ENCODE measurements around the gene RNU6-1. TPM values are rescaled to one million over a fixed set of nuclear protein-coding genes. Genes with fewer than 3 reads are reported as not detected.

The RNU6-1 gene
- total RNA-seq, 1 experiment from 2014 or later = not detected

GRCh38 chr15:67805666-67806516 lies 34.0 kb downstream of the RNU6-1 start:
- DNase-seq (ENCODE audit: low read depth, low spot score) = no peak
- intact Hi-C loops (cut with micrococcal nuclease; ENCODE audit: unreplicated experiment) = no loop called here

GRCh38 chr15:67805008-67805665 lies 34.7 kb downstream of the RNU6-1 start:
- ChIA-PET CTCF (no interaction called here), POLR2A (no interaction called here)
- Histone ChIP-seq H3K36me3 (ENCODE audit: control insufficient read depth, insufficient read depth, low read length) (no peaks in the 10 kb centered on the region), H3K4me3 (ENCODE audit: low read depth in 2 of 2, low read length in 2 of 2) (no peak overlapping the region), H3K27ac (ENCODE audit: low read length) (no peak overlapping the region), H3K27me3 (ENCODE audit: control insufficient read depth, insufficient read depth, low read length) (no peaks in the 10 kb centered on the region), H3K4me1 (ENCODE audit: control insufficient read depth, insufficient read depth, low read length) (no peaks in the 10 kb centered on the region), H3K9me3 (ENCODE audit: control insufficient read depth, insufficient read depth, low read depth, low read length) (no peaks in the 10 kb centered on the region)
- no peak for ATAC-seq
- DNase-seq (ENCODE audit: low read depth, low spot score) = no peak
- BruUV-seq (replicated peaks) = no TSS peak
- TF ChIP-seq TCF7L2 (IDR thresholded peaks at IDR 0.05; ENCODE audit: low read depth, low read length) = no peak
- no peak for TF ChIP-seq POLR2AphosphoS5 (IDR thresholded peaks at IDR 0.05; ENCODE audit: low read depth, low read length)
- TF ChIP-seq, protein P1, sequence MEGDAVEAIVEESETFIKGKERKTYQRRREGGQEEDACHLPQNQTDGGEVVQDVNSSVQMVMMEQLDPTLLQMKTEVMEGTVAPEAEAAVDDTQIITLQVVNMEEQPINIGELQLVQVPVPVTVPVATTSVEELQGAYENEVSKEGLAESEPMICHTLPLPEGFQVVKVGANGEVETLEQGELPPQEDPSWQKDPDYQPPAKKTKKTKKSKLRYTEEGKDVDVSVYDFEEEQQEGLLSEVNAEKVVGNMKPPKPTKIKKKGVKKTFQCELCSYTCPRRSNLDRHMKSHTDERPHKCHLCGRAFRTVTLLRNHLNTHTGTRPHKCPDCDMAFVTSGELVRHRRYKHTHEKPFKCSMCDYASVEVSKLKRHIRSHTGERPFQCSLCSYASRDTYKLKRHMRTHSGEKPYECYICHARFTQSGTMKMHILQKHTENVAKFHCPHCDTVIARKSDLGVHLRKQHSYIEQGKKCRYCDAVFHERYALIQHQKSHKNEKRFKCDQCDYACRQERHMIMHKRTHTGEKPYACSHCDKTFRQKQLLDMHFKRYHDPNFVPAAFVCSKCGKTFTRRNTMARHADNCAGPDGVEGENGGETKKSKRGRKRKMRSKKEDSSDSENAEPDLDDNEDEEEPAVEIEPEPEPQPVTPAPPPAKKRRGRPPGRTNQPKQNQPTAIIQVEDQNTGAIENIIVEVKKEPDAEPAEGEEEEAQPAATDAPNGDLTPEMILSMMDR (IDR thresholded peaks at IDR 0.05) = no peak
- TF ChIP-seq, protein P2, sequence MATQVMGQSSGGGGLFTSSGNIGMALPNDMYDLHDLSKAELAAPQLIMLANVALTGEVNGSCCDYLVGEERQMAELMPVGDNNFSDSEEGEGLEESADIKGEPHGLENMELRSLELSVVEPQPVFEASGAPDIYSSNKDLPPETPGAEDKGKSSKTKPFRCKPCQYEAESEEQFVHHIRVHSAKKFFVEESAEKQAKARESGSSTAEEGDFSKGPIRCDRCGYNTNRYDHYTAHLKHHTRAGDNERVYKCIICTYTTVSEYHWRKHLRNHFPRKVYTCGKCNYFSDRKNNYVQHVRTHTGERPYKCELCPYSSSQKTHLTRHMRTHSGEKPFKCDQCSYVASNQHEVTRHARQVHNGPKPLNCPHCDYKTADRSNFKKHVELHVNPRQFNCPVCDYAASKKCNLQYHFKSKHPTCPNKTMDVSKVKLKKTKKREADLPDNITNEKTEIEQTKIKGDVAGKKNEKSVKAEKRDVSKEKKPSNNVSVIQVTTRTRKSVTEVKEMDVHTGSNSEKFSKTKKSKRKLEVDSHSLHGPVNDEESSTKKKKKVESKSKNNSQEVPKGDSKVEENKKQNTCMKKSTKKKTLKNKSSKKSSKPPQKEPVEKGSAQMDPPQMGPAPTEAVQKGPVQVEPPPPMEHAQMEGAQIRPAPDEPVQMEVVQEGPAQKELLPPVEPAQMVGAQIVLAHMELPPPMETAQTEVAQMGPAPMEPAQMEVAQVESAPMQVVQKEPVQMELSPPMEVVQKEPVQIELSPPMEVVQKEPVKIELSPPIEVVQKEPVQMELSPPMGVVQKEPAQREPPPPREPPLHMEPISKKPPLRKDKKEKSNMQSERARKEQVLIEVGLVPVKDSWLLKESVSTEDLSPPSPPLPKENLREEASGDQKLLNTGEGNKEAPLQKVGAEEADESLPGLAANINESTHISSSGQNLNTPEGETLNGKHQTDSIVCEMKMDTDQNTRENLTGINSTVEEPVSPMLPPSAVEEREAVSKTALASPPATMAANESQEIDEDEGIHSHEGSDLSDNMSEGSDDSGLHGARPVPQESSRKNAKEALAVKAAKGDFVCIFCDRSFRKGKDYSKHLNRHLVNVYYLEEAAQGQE (IDR thresholded peaks at IDR 0.05; ENCODE audit: insufficient read depth in 1 of 2, low read depth in 2 of 2, low read length in 1 of 2) = no peak
- TF ChIP-seq SIN3A (IDR thresholded peaks at IDR 0.05; ENCODE audit: borderline replicate concordance, insufficient read depth, low read depth, low read length) = no peak
- intact Hi-C loops (cut with micrococcal nuclease; ENCODE audit: unreplicated experiment) (no loop called here), in situ Hi-C loops (cut with HindIII; ENCODE audit: low pct_unique_long_range_greater_than_20kb, low sequenced_read_pairs) (no loop called here)

More at GRCh38 chr15:67805666-67806516, 34.0 kb downstream of the RNU6-1 start:
- in situ Hi-C loops (cut with HindIII; ENCODE audit: low pct_unique_long_range_greater_than_20kb, low sequenced_read_pairs) = no loop called here
- TF ChIP-seq TCF7L2 (IDR thresholded peaks at IDR 0.05; ENCODE audit: low read depth, low read length) = no peak
- TF ChIP-seq SIN3A (IDR thresholded peaks at IDR 0.05; ENCODE audit: borderline replicate concordance, insufficient read depth, low read depth, low read length) = no peak
- TF ChIP-seq POLR2AphosphoS5 (IDR thresholded peaks at IDR 0.05; ENCODE audit: low read depth, low read length) = no peak
- TF ChIP-seq, protein P2 (IDR thresholded peaks at IDR 0.05; ENCODE audit: insufficient read depth in 1 of 2, low read depth in 2 of 2, low read length in 1 of 2) = no peak
- TF ChIP-seq, protein P1 (IDR thresholded peaks at IDR 0.05) = no peak
- BruUV-seq (replicated peaks) = no TSS peak
- Histone ChIP-seq H3K36me3 (ENCODE audit: control insufficient read depth, insufficient read depth, low read length) (no peaks in the 10 kb centered on the region), H3K9me3 (ENCODE audit: control insufficient read depth, insufficient read depth, low read depth, low read length) (no peaks in the 10 kb centered on the region), H3K4me3 (ENCODE audit: low read depth in 2 of 2, low read length in 2 of 2) (no peak overlapping the region), H3K4me1 (ENCODE audit: control insufficient read depth, insufficient read depth, low read length) (no peaks in the 10 kb centered on the region), H3K27ac (ENCODE audit: low read length) (no peak overlapping the region), H3K27me3 (ENCODE audit: control insufficient read depth, insufficient read depth, low read length) (no peaks in the 10 kb centered on the region)
- ATAC-seq = no peak
- CTCF ChIA-PET = no interaction called here
- POLR2A ChIA-PET = interaction anchor here (0.6 kb wide), 1 partner anchor 58 kb away, joined by 3 read pairs; no protein-coding TSS in a partner anchor
